Peyer's patch (tissue), 4 donors: ENCODE results near the gene MATK. TPM values are rescaled to one million over a fixed set of nuclear protein-coding genes. Genes with fewer than 3 reads are reported as not detected.

Experiments used
- DNase-seq, 3 donors: peaks; one replicate each; pipeline ENCODE4 v3.0.0-alpha.2; 2017 to 2019
- H3K27ac ChIP-seq, 4 donors: fragments of 200-600 bp; sonication (generic); one replicate each; pipeline ENCODE4 v1.5.1; 2016 to 2019
- H3K27me3 ChIP-seq, 2 donors: fragments of 200-600 bp; sonication (generic); one replicate each; pipeline ENCODE4 v1.5.1; 2019
- H3K36me3 ChIP-seq, 3 donors: fragments of 200-600 bp; sonication (generic); one replicate each; pipeline ENCODE4 v1.5.1; 2016 to 2019
- H3K4me1 ChIP-seq, 4 donors: fragments of 200-600 bp; sonication (generic); one replicate each; pipeline ENCODE4 v1.5.1; 2016 to 2019
- H3K4me3 ChIP-seq, 4 donors: fragments of 200-600 bp; sonication (generic); 1 replicate in 3 of 4; 2 replicates in 1 of 4; pipeline ENCODE4 v1.5.1; 2016 to 2019; ENCODE audit warnings: mild to moderate bottlenecking in 1 of 4
- H3K9me3 ChIP-seq, 4 donors: fragments of 200-600 bp; sonication (generic); one replicate each; pipeline ENCODE4 v1.5.1; 2016 to 2019; ENCODE audit warnings: mild to moderate bottlenecking in 1 of 4
- CTCF ChIP-seq, 6 experiments: fragments of 450-650 bp in 4 of 6; fragments of 200-600 bp in 2 of 6; sonication (generic) in 1 of 6; IDR thresholded peaks; one replicate each; pipeline ENCODE4 v1.5.1; 2017 to 2019; ENCODE audit warnings: antibody characterized with exemption in 6 of 6, mild to moderate bottlenecking in 3 of 6, moderate library complexity in 1 of 6
- POLR2A ChIP-seq, 2 donors: fragments of 450-650 bp; IDR thresholded peaks; one replicate each; pipeline ENCODE4 v1.5.1; 2017; ENCODE audit warnings: antibody characterized with exemption in 2 of 2, mild to moderate bottlenecking in 2 of 2, moderate library complexity in 2 of 2
- total RNA-seq, 4 donors: library from RNA; depleted of rRNA; stranded (reverse); fragments of >200 nt; gene quantifications; one replicate each; pipeline ENCODE4 v1.1.0, GENCODE V29; 2016

The MATK gene
- total RNA-seq, 4 donors from 2014 or later, result 2.5 to 13.1 (median 5.6) TPM

- Histone ChIP-seq H3K36me3 (no peaks in the 10 kb centered on the region), H3K4me1 (no peaks in the 10 kb centered on the region), H3K27me3 (no peaks in the 10 kb centered on the region), H3K9me3 (no peaks in the 10 kb centered on the region), H3K4me3 (no peak overlapping the region), H3K27ac (no peak overlapping the region)
- TF ChIP-seq POLR2A (IDR thresholded peaks at IDR 0.05) (no peak), CTCF (IDR thresholded peaks at IDR 0.05) (no peak)
- no peak for DNase-seq
Observed at GRCh38 chr19:3832001-3832400, 45.8 kb upstream of the MATK start.

- DNase-seq, result no peak
- H3K36me3 ChIP-seq, result no peaks in the 10 kb centered on the region
- H3K4me1 ChIP-seq, result no peaks in the 10 kb centered on the region
- no peaks in the 10 kb centered on the region for H3K27me3 ChIP-seq
- H3K9me3 ChIP-seq, result no peaks in the 10 kb centered on the region
- H3K4me3 ChIP-seq, result no peak overlapping the region
- no peak overlapping the region for H3K27ac ChIP-seq
- no peak for TF ChIP-seq POLR2A (IDR thresholded peaks at IDR 0.05)
- no peak for TF ChIP-seq CTCF (IDR thresholded peaks at IDR 0.05)
Observed at GRCh38 chr19:3831601-3832000, 45.4 kb upstream of the MATK start.

GRCh38 chr19:3830621-3831589, 44.7 kb upstream of the MATK start:
- TF ChIP-seq POLR2A (IDR thresholded peaks at IDR 0.05), result no peak
- TF ChIP-seq CTCF (IDR thresholded peaks at IDR 0.05), result no peak
- no peaks in the 10 kb centered on the region for H3K4me1 ChIP-seq
- H3K9me3 ChIP-seq, result no peaks in the 10 kb centered on the region
- DNase-seq, result no peak
- no peaks in the 10 kb centered on the region for H3K27me3 ChIP-seq
- H3K4me3 ChIP-seq, result no peak overlapping the region
- H3K36me3 ChIP-seq, result no peaks in the 10 kb centered on the region
- no peak overlapping the region for H3K27ac ChIP-seq

- TF ChIP-seq CTCF (IDR thresholded peaks at IDR 0.05), result no peak
- H3K36me3 ChIP-seq, result no peaks in the 10 kb centered on the region
- H3K27ac ChIP-seq, result no peak overlapping the region
- H3K27me3 ChIP-seq, result no peaks in the 10 kb centered on the region
- H3K9me3 ChIP-seq, result no peaks in the 10 kb centered on the region
- H3K4me3 ChIP-seq, result no peak overlapping the region
- no peak for DNase-seq
- H3K4me1 ChIP-seq, result no peaks in the 10 kb centered on the region
Observed at GRCh38 chr19:3827306-3827705, 41.1 kb upstream of the MATK start.

GRCh38 chr19:3826163-3826562, 40.0 kb upstream of the MATK start:
- no peak for DNase-seq
- Histone ChIP-seq H3K36me3 (no peaks in the 10 kb centered on the region), H3K4me3 (no peak overlapping the region), H3K4me1 (peaks cover 0 to 6% (median 0%) of the 10 kb centered on the region in 4 donors), H3K9me3 (no peaks in the 10 kb centered on the region), H3K27me3 (no peaks in the 10 kb centered on the region), H3K27ac (no peak overlapping the region)
- TF ChIP-seq CTCF (IDR thresholded peaks at IDR 0.05) (no peak), POLR2A (IDR thresholded peaks at IDR 0.05) (no peak)
